HEK293 (cell line): ENCODE results near the gene ST7.

ENCODE experiments used
- CTCF ChIA-PET: fragments of 350-600 bp; formaldehyde crosslinking; extraction: SDS; loops from one replicate; lab custom pipeline; 2021; ENCODE audit warnings: antibody characterized with exemption; lab: Yijun Ruan, JAX
- POLR2A ChIA-PET: fragments of 300-600 bp; formaldehyde crosslinking; extraction: SDS; loops from one replicate; lab custom pipeline; 2020; ENCODE audit warnings: antibody characterized with exemption, inconsistent platforms; lab: Yijun Ruan, JAX
- H3K27ac ChIP-seq: fragments of 200-500 bp; sonication (Bioruptor generic); 2 replicates; pipeline ENCODE4 v1.5.1; 2014; ENCODE audit warnings: low read depth, low read length, control low read depth, inconsistent platforms; ENCODE audit errors: extremely low read depth
- H3K36me3 ChIP-seq, 2 experiments: fragments of 200-500 bp in 1 of 2; sonication (Bioruptor generic) in 1 of 2; 1 replicate in 1 of 2; 2 replicates in 1 of 2; pipeline ENCODE4 v1.5.1; 2014 to 2017; ENCODE audit warnings: inconsistent platforms in 2 of 2, low read length in 2 of 2; ENCODE audit not compliant: control insufficient read depth in 2 of 2, insufficient read depth in 1 of 2
- H3K4me1 ChIP-seq: fragments of 200-500 bp; sonication (Bioruptor generic); 2 replicates; pipeline ENCODE4 v1.5.1; 2014; ENCODE audit warnings: mild to moderate bottlenecking, low read length, inconsistent platforms; ENCODE audit not compliant: control insufficient read depth, insufficient read depth
- H3K4me3 ChIP-seq: 2 replicates; pipeline ENCODE4 v1.5.1; 2011; ENCODE audit warnings: low read depth, mild to moderate bottlenecking, control low read depth, low read length, moderate library complexity
- H3K9me3 ChIP-seq: fragments of 200-500 bp; sonication (Bioruptor generic); 2 replicates; pipeline ENCODE4 v1.5.1; 2014; ENCODE audit warnings: low read depth, low read length, inconsistent platforms; ENCODE audit not compliant: control insufficient read depth, insufficient read depth
- KLF17 ChIP-seq: fragments of 450-650 bp; formaldehyde crosslinking; IDR thresholded peaks from 2 replicates; pipeline ENCODE4 v1.5.1; 2016; ENCODE audit warnings: missing biosample characterization, missing genetic modification characterization
- MYNN ChIP-seq: fragments of 450-650 bp; formaldehyde crosslinking; IDR thresholded peaks from 2 replicates; pipeline ENCODE4 v1.5.1; 2016; ENCODE audit warnings: missing biosample characterization, missing genetic modification characterization, borderline replicate concordance
- OSR2 ChIP-seq: fragments of 450-650 bp; formaldehyde crosslinking; IDR thresholded peaks from 2 replicates; pipeline ENCODE4 v1.5.1; 2016; ENCODE audit warnings: missing biosample characterization, missing genetic modification characterization
- PRDM1 ChIP-seq: fragments of 450-650 bp; formaldehyde crosslinking; IDR thresholded peaks from 2 replicates; pipeline ENCODE4; 2016; ENCODE audit warnings: missing biosample characterization, missing genetic modification characterization
- TSHZ1 ChIP-seq: fragments of 450-650 bp; formaldehyde crosslinking; IDR thresholded peaks from 2 replicates; pipeline ENCODE4 v1.5.1; 2016; ENCODE audit warnings: missing biosample characterization, missing genetic modification characterization, borderline replicate concordance
- ZBTB20 ChIP-seq: fragments of 450-650 bp; formaldehyde crosslinking; IDR thresholded peaks from 2 replicates; pipeline ENCODE4 v1.5.1; 2016; ENCODE audit warnings: missing biosample characterization, missing genetic modification characterization
- ZBTB44 ChIP-seq: fragments of 450-650 bp; IDR thresholded peaks from 2 replicates; pipeline ENCODE4 v1.5.1; 2018; ENCODE audit warnings: missing biosample characterization, mild to moderate bottlenecking, missing genetic modification characterization
- ZBTB49 ChIP-seq: fragments of 450-650 bp; formaldehyde crosslinking; IDR thresholded peaks from 2 replicates; pipeline ENCODE4 v1.5.1; 2016; ENCODE audit warnings: missing biosample characterization, missing genetic modification characterization, low read depth
- ZNF184 ChIP-seq: fragments of 450-650 bp; IDR thresholded peaks from 2 replicates; pipeline ENCODE4 v1.5.1; 2018; ENCODE audit warnings: missing biosample characterization, mild to moderate bottlenecking, missing genetic modification characterization
- ZNF19 ChIP-seq: fragments of 450-650 bp; formaldehyde crosslinking; IDR thresholded peaks from 2 replicates; pipeline ENCODE4; 2016; ENCODE audit warnings: missing biosample characterization, missing genetic modification characterization, low read depth
- ZNF2 ChIP-seq: fragments of 450-650 bp; formaldehyde crosslinking; IDR thresholded peaks from 2 replicates; pipeline ENCODE4 v1.5.1; 2016; ENCODE audit warnings: missing biosample characterization, missing genetic modification characterization
- ZNF248 ChIP-seq: fragments of 450-650 bp; formaldehyde crosslinking; IDR thresholded peaks from 2 replicates; pipeline ENCODE4 v1.5.1; 2017; ENCODE audit warnings: missing biosample characterization, missing genetic modification characterization
- ZNF266 ChIP-seq: fragments of 450-650 bp; formaldehyde crosslinking; IDR thresholded peaks from 2 replicates; pipeline ENCODE4 v1.5.1; 2016; ENCODE audit warnings: missing biosample characterization, missing genetic modification characterization, low read depth
- ZNF488 ChIP-seq: fragments of 450-650 bp; formaldehyde crosslinking; IDR thresholded peaks from 2 replicates; pipeline ENCODE4 v1.5.1; 2016; ENCODE audit warnings: missing biosample characterization, missing genetic modification characterization
- ZNF549 ChIP-seq: fragments of 450-650 bp; IDR thresholded peaks from 2 replicates; pipeline ENCODE4 v1.5.1; 2018; ENCODE audit warnings: missing biosample characterization, missing genetic modification characterization, mild to moderate bottlenecking, inconsistent platforms, moderate library complexity
- ZNF621 ChIP-seq: fragments of 450-650 bp; formaldehyde crosslinking; IDR thresholded peaks from 2 replicates; pipeline ENCODE4 v1.5.1; 2017; ENCODE audit warnings: missing biosample characterization, missing genetic modification characterization
- ZNF658 ChIP-seq: fragments of 450-650 bp; formaldehyde crosslinking; IDR thresholded peaks from 2 replicates; pipeline ENCODE4; 2016; ENCODE audit warnings: missing biosample characterization, missing genetic modification characterization
- ZNF670 ChIP-seq: fragments of 450-650 bp; formaldehyde crosslinking; IDR thresholded peaks from 2 replicates; pipeline ENCODE4 v1.5.1; 2016; ENCODE audit warnings: missing biosample characterization, missing genetic modification characterization, low read depth
- ZNF747 ChIP-seq: fragments of 450-650 bp; formaldehyde crosslinking; IDR thresholded peaks from 2 replicates; pipeline ENCODE4 v1.5.1; 2016; ENCODE audit warnings: missing biosample characterization, missing genetic modification characterization

ST7 gene

GRCh38 chr7:117034851-117035464 is 81.7 kb downstream of the ST7 start:
- H3K36me3 ChIP-seq: no peaks in the 10 kb centered on the region
- ChIA-PET CTCF (interaction anchor here (1.0 to 1.5 kb wide), 3 partner anchors 47 to 93 kb away, joined by 5 to 6 read pairs (median 6); no protein-coding TSS in a partner anchor), POLR2A (no interaction called here)
- TF ChIP-seq ZBTB20: peak; percentile 70
- 0 out of 2 replicates have a peak, but pooled peaks have one; percentile 7 for TF ChIP-seq PRDM1 (tag by site-specific recombination)
- no peak for TF ChIP-seq ZBTB44 (tag by site-specific recombination)
- H3K9me3 ChIP-seq: no peaks in the 10 kb centered on the region
- H3K4me1 ChIP-seq: peaks cover 5% of the 10 kb centered on the region; the same call in 1 of the 2 replicates
- H3K27ac ChIP-seq: no peak overlapping the region
- H3K4me3 ChIP-seq: no peak overlapping the region

GRCh38 chr7:117035465-117035862 is 82.2 kb downstream of the ST7 start:
- TF ChIP-seq ZNF2 (tag by site-specific recombination) (no peak), ZNF747 (tag by site-specific recombination) (no peak), KLF17 (tag by site-specific recombination) (no peak), ZNF184 (tag by site-specific recombination) (no peak), ZNF248 (tag by site-specific recombination) (no peak)
- ChIA-PET POLR2A (no interaction called here), CTCF (interaction anchor here (0.7 to 1.5 kb wide), 4 partner anchors 47 to 354 kb away, joined by 5 to 6 read pairs (median 6); no protein-coding TSS in a partner anchor)
- Histone ChIP-seq H3K27ac (no peak overlapping the region), H3K4me3 (no peak overlapping the region), H3K36me3 (no peaks in the 10 kb centered on the region), H3K4me1 (peaks cover 5% of the 10 kb centered on the region; the same call in 1 of the 2 replicates), H3K9me3 (no peaks in the 10 kb centered on the region)

GRCh38 chr7:117036053-117036669 is 82.9 kb downstream of the ST7 start:
- no peak overlapping the region for H3K4me3 ChIP-seq
- peaks cover 5% of the 10 kb centered on the region; the same call in 1 of the 2 replicates for H3K4me1 ChIP-seq
- no peaks in the 10 kb centered on the region for H3K9me3 ChIP-seq
- TF ChIP-seq ZBTB49 (tag by site-specific recombination) (no peak), ZNF266 (tag by site-specific recombination) (no peak), OSR2 (tag by site-specific recombination) (no peak), MYNN (tag by site-specific recombination) (no peak), ZNF488 (tag by site-specific recombination) (no peak), ZNF19 (tag by site-specific recombination) (no peak), ZNF670 (tag by site-specific recombination) (no peak), ZNF658 (tag by site-specific recombination) (no peak), ZNF549 (tag by site-specific recombination) (no peak), TSHZ1 (tag by site-specific recombination) (no peak), ZNF621 (tag by site-specific recombination) (no peak)
- H3K36me3 ChIP-seq: no peaks in the 10 kb centered on the region
- ChIA-PET CTCF (interaction anchor here (0.7 to 1.5 kb wide), 4 partner anchors 9 to 355 kb away, joined by 3 to 6 read pairs (median 5); no protein-coding TSS in a partner anchor), POLR2A (no interaction called here)
- no peak overlapping the region for H3K27ac ChIP-seq
